Measurements from ENCODE around the gene RAPGEF6.
"Not testable (repeated sequence)": the region's sequence is repeated elsewhere in the genome, so short reads cannot be mapped to it uniquely, and the experiment has no call there.

The RAPGEF6 gene

GRCh38 chr5:131640043-131640856 is 5.2 kb upstream of the RAPGEF6 start:
- peak; percentile 18 to 39 for DNase-seq (ENCODE audit: low read depth in 2 of 2, low spot score in 1 of 2)

- no peak for DNase-seq (ENCODE audit: low read depth in 2 of 2, low spot score in 1 of 2)
Measured at GRCh38 chr5:131639148-131639547, 4.1 kb upstream of the RAPGEF6 start.

GRCh38 chr5:131637694-131638093 is 2.7 kb upstream of the RAPGEF6 start:
- DNase-seq (ENCODE audit: low read depth in 2 of 2, low spot score in 1 of 2), result no peak

GRCh38 chr5:131635684-131636572 is 899 bp upstream of the RAPGEF6 start:
- peak in 1 of 2 donors; percentile 33 for DNase-seq (ENCODE audit: low read depth in 2 of 2, low spot score in 1 of 2)

GRCh38 chr5:131634666-131634995 is 398 bp downstream of the RAPGEF6 start:
- peak; percentile 22 to 26 for DNase-seq (ENCODE audit: low read depth in 2 of 2, low spot score in 1 of 2)

GRCh38 chr5:131634238-131634637 is 791 bp downstream of the RAPGEF6 start:
- no peak for DNase-seq (ENCODE audit: low read depth in 2 of 2, low spot score in 1 of 2)

- DNase-seq (ENCODE audit: low read depth in 2 of 2, low spot score in 1 of 2), result no peak
Measured at GRCh38 chr5:131633830-131634229, 1.2 kb downstream of the RAPGEF6 start.

GRCh38 chr5:131630963-131631350 is 4.1 kb downstream of the RAPGEF6 start:
- no peak for DNase-seq (ENCODE audit: low read depth in 2 of 2, low spot score in 1 of 2)

- no peak for DNase-seq (ENCODE audit: low read depth in 2 of 2, low spot score in 1 of 2)
Measured at GRCh38 chr5:131630208-131630962, 4.6 kb downstream of the RAPGEF6 start.

- DNase-seq (ENCODE audit: low read depth in 2 of 2, low spot score in 1 of 2), result no peak
Measured at GRCh38 chr5:131628990-131629389, 6.0 kb downstream of the RAPGEF6 start.

GRCh38 chr5:131627207-131627865 is 7.7 kb downstream of the RAPGEF6 start:
- DNase-seq (ENCODE audit: low read depth in 2 of 2, low spot score in 1 of 2), result no peak

GRCh38 chr5:131622633-131623032 is 12.4 kb downstream of the RAPGEF6 start:
- DNase-seq (ENCODE audit: low read depth in 2 of 2, low spot score in 1 of 2), result no peak

- not testable (repeated sequence) for DNase-seq (ENCODE audit: low read depth in 2 of 2, low spot score in 1 of 2)
Measured at GRCh38 chr5:131621164-131621563, 13.9 kb downstream of the RAPGEF6 start.

- no peak for DNase-seq (ENCODE audit: low read depth in 2 of 2, low spot score in 1 of 2)
Measured at GRCh38 chr5:131619102-131619501, 15.9 kb downstream of the RAPGEF6 start.

- no peak for DNase-seq (ENCODE audit: low read depth in 2 of 2, low spot score in 1 of 2)
Measured at GRCh38 chr5:131617140-131617822, 17.7 kb downstream of the RAPGEF6 start.

- no peak for DNase-seq (ENCODE audit: low read depth in 2 of 2, low spot score in 1 of 2)
Measured at GRCh38 chr5:131615957-131616356, 19.1 kb downstream of the RAPGEF6 start.

- no peak for DNase-seq (ENCODE audit: low read depth in 2 of 2, low spot score in 1 of 2)
Measured at GRCh38 chr5:131613423-131613822, 21.6 kb downstream of the RAPGEF6 start.

- no peak for DNase-seq (ENCODE audit: low read depth in 2 of 2, low spot score in 1 of 2)
Measured at GRCh38 chr5:131611064-131611381, 24.0 kb downstream of the RAPGEF6 start.

GRCh38 chr5:131610198-131611063 is 24.6 kb downstream of the RAPGEF6 start:
- DNase-seq (ENCODE audit: low read depth in 2 of 2, low spot score in 1 of 2), result no peak

- DNase-seq (ENCODE audit: low read depth in 2 of 2, low spot score in 1 of 2), result no peak
Measured at GRCh38 chr5:131609774-131610173, 25.3 kb downstream of the RAPGEF6 start.

Data from stimulated activated CD8-positive, alpha-beta memory T cell treated with anti-CD3 and anti-CD28 coated beads, Interleukin-4, amount 100 ng/mL, for 4 hours (primary cell).